HepG2 (cell line): ENCODE data around the gene CDC25C. TPM values are rescaled to one million over a fixed set of nuclear protein-coding genes. Genes with fewer than 3 reads are reported as not detected.

Experiments used
- KDM4B ChIP-seq: sonication (generic); formaldehyde crosslinking; IDR thresholded peaks from 2 replicates; pipeline ENCODE4 v1.4.0; 2020; ENCODE audit warnings: missing genetic modification reagents
- NFATC3 ChIP-seq: sonication (generic); formaldehyde crosslinking; IDR thresholded peaks from 2 replicates; pipeline ENCODE4 v1.5.1; 2020; ENCODE audit warnings: mild to moderate bottlenecking, missing genetic modification reagents
- NFE2L2 ChIP-seq: fragments of 150-350 bp; IDR thresholded peaks from 2 replicates; pipeline ENCODE4 v1.6.1; 2014; ENCODE audit warnings: low read length
- ZBTB2 ChIP-seq: sonication (generic); formaldehyde crosslinking; IDR thresholded peaks from 2 replicates; pipeline ENCODE4 v1.8.0; 2022; ENCODE audit warnings: low read depth, missing genetic modification reagents
- ZBTB37 ChIP-seq: sonication (generic); formaldehyde crosslinking; IDR thresholded peaks from 2 replicates; pipeline ENCODE4 v1.4.0; 2020; ENCODE audit warnings: mild to moderate bottlenecking, missing genetic modification reagents
- ZNF704 ChIP-seq: sonication (generic); formaldehyde crosslinking; IDR thresholded peaks from 2 replicates; pipeline ENCODE4 v1.8.1; 2023; ENCODE audit warnings: mild to moderate bottlenecking, inconsistent platforms, moderate library complexity, missing genetic modification reagents, borderline replicate concordance
- polyA plus RNA-seq, 8 experiments: library from polyadenylated mRNA; depleted of rRNA in 3 of 8; stranded (reverse) in 7 of 8; unstranded in 1 of 8; fragments of >200 nt; fragmentation: Illumina TruSeq in 4 of 8; extraction: Trizol in 4 of 8; gene quantifications; 2 replicates each; pipeline versions ENCODE4 v1.2.1 to v1.2.3, GENCODE V29; 2011 to 2016; ENCODE audit warnings: low read depth in 4 of 8, missing spikeins in 1 of 8, mixed read lengths in 1 of 8; ENCODE audit not compliant: insufficient read depth in 1 of 8
- total RNA-seq, 5 experiments: library from RNA; depleted of rRNA; stranded (reverse); fragments of >200 nt; fragmentation: Illumina TruSeq; extraction: Trizol; gene quantifications; 2 replicates each; pipeline ENCODE4 v1.2.3, GENCODE V29; 2016; ENCODE audit warnings: low read depth in 1 of 5
- TF ChIP-seq, protein P1 (sequence below): IDR thresholded peaks from 2 replicates; pipeline ENCODE4 v1.6.1; 2016; ENCODE audit warnings: low read depth

Gene CDC25C
- total and polyA plus RNA-seq, 2 of the 13 experiments (the other 11 are each of a cell fraction or from before 2014, with no cell fraction given) = 17.7 to 27.6 TPM

- TF ChIP-seq NFATC3 (CRISPR knock-in tag) (no peak), NFE2L2 (no peak), ZBTB37 (CRISPR knock-in tag) (no peak), ZNF704 (CRISPR knock-in tag) (no peak), ZBTB2 (CRISPR knock-in tag) (no peak), KDM4B (no peak)
- TF ChIP-seq, protein P1, sequence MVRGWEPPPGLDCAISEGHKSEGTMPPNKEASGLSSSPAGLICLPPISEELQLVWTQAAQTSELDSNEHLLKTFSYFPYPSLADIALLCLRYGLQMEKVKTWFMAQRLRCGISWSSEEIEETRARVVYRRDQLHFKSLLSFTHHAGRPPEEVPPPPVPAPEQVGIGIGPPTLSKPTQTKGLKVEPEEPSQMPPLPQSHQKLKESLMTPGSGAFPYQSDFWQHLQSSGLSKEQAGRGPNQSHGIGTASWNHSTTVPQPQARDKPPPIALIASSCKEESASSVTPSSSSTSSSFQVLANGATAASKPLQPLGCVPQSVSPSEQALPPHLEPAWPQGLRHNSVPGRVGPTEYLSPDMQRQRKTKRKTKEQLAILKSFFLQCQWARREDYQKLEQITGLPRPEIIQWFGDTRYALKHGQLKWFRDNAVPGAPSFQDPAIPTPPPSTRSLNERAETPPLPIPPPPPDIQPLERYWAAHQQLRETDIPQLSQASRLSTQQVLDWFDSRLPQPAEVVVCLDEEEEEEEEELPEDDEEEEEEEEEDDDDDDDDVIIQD = no peak
- TF ChIP-seq, all 625 proteins: peak for 0
These were observed 15.3 kb upstream of the CDC25C start (continued) for GRCh38 chr5:138346889-138347288.
